Adrenal gland (tissue), 12 donors: ENCODE results near the gene OR1K1. TPM values are rescaled to one million over a fixed set of nuclear protein-coding genes. Genes with fewer than 3 reads are reported as not detected.
A peak's percentile ranks its signal among the peaks of the same experiment; 100 is the strongest.

Experiments
- DNase-seq, 7 donors: peaks; one replicate each; pipeline ENCODE4 v3.0.0-alpha.2; 2019 to 2020
- H3K27ac ChIP-seq, 5 donors: fragments of 200-600 bp; sonication (generic) in 4 of 5; 1 replicate in 3 of 5; 2 replicates in 2 of 5; pipeline versions ENCODE4 v1.5.1 to v1.8.0; 2016 to 2020; ENCODE audit warnings: mild to moderate bottlenecking in 1 of 5
- H3K27me3 ChIP-seq: fragments of 200-600 bp; 2 replicates; pipeline ENCODE4 v1.8.0; 2021
- H3K36me3 ChIP-seq, 2 donors: fragments of 200-600 bp; replicated peaks in 1 of 2; 1 replicate in 1 of 2; 2 replicates in 1 of 2; pipeline versions ENCODE4 v1.5.1 to v1.8.0; 2018 to 2022
- H3K4me1 ChIP-seq, 2 donors: fragments of 200-600 bp; replicated peaks in 1 of 2; 1 replicate in 1 of 2; 2 replicates in 1 of 2; pipeline versions ENCODE4 v1.5.1 to v1.8.0; 2018 to 2021
- H3K4me3 ChIP-seq, 4 donors: fragments of 200-600 bp; sonication (generic) in 3 of 4; one replicate each; pipeline ENCODE4 v1.5.1; 2016 to 2018
- H3K9me3 ChIP-seq, 3 donors: fragments of 200-600 bp; sonication (generic) in 1 of 3; replicated peaks in 1 of 3; 1 replicate in 2 of 3; 2 replicates in 1 of 3; pipeline versions ENCODE4 v1.5.1 to v1.8.0; 2016 to 2021
- POLR2A ChIP-seq, 2 donors: fragments of 450-650 bp; IDR thresholded peaks; one replicate each; pipeline ENCODE4 v1.6.1; 2017; ENCODE audit warnings: antibody characterized with exemption in 2 of 2, mild to moderate bottlenecking in 2 of 2, moderate library complexity in 1 of 2
- WGBS, 4 donors: extraction: QIAGEN DNeasy Blood & Tissue Kit in 2 of 4; methylation state at CpG; one replicate each; pipeline versions ENCODE4 v1.1.5 to v1.1.7; 2013 to 2017; 5-methylcytosine and 5-hydroxymethylcytosine counted together
- intact Hi-C, 2 donors: fragments of 100-400 bp; cut with DNase I; formaldehyde crosslinking; loops; one replicate each; pipeline versions ENCODE4 v1.14.1 to v1.15.0; 2022 to 2023
- polyA plus RNA-seq, 3 donors: library from polyadenylated mRNA; stranded (reverse); fragments of 200-250 nt in 2 of 3; fragments of 350-450 nt in 1 of 3; fragmentation: Illumina TruSeq in 1 of 3; extraction: RNeasy Lipid Tissue Mini Kit (QIAGEN cat#74804) in 1 of 3; gene quantifications; one replicate each; pipeline ENCODE4 v1.2.3, GENCODE V29; 2013 to 2014
- total RNA-seq, 9 donors: library from RNA; depleted of rRNA in 4 of 9; stranded (reverse); fragments of >200 nt in 4 of 9; fragments of 120-200 nt in 1 of 9; fragmentation: NEBNext Ultra II Directional in 1 of 9; extraction: Animal tissue kit (Norgen Biotek cat#: 25700) in 1 of 9; gene quantifications; one replicate each; pipeline versions ENCODE4 v1.1.0 to v1.2.4, GENCODE V29; 2013 to 2023
- TF ChIP-seq, protein P1 (sequence below), 6 experiments: fragments of 450-650 bp in 4 of 6; fragments of 200-600 bp in 2 of 6; sonication (generic) in 1 of 6; IDR thresholded peaks; 1 replicate in 5 of 6; 2 replicates in 1 of 6; pipeline versions ENCODE4 v1.5.1 to v1.8.0; 2016 to 2021; ENCODE audit warnings: antibody characterized with exemption in 6 of 6, mild to moderate bottlenecking in 2 of 6, moderate library complexity in 1 of 6
- donor health status: healthy with polysubstance abuse.
- donor health status: Bipolar disorder and iron deficiency.
- donor health status: DM: yes; HTN: yes; CAD: no.
- donor health status: DM: no; HTN: no; CAD: no.
- donor health status: DM: no; HTN: no; CAD: no.
- donor health status: DM: yes; HTN: yes; CAD: no.

OR1K1 gene
- total and polyA plus RNA-seq, 12 donors: not detected

DNA sequence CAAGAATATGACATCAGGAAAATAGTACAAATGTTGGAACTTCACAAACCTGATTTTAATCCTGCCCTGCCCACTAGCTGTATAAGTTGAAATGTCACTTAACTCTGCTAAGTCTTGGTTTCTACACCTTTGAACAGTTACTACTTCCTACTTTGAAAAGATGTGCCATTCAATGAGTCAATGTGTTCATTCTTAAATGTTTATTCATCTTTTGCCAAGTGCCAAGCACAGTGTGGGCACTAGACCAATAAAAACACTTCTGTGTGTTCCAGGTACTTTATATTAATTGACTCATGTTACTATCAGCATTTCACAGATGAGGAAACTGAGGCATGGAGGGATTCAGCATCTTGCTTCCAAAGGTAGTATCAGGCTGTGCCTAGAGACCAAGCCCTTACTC, 15.6 kb downstream of the OR1K1 start:
- H3K27me3 ChIP-seq: no peaks in the 10 kb centered on the region
- H3K27ac ChIP-seq: peak overlapping the region in 2 of 5 donors; percentile 2 to 45
- no peak for TF ChIP-seq POLR2A (IDR thresholded peaks at IDR 0.05)
- TF ChIP-seq, protein P1, sequence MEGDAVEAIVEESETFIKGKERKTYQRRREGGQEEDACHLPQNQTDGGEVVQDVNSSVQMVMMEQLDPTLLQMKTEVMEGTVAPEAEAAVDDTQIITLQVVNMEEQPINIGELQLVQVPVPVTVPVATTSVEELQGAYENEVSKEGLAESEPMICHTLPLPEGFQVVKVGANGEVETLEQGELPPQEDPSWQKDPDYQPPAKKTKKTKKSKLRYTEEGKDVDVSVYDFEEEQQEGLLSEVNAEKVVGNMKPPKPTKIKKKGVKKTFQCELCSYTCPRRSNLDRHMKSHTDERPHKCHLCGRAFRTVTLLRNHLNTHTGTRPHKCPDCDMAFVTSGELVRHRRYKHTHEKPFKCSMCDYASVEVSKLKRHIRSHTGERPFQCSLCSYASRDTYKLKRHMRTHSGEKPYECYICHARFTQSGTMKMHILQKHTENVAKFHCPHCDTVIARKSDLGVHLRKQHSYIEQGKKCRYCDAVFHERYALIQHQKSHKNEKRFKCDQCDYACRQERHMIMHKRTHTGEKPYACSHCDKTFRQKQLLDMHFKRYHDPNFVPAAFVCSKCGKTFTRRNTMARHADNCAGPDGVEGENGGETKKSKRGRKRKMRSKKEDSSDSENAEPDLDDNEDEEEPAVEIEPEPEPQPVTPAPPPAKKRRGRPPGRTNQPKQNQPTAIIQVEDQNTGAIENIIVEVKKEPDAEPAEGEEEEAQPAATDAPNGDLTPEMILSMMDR (IDR thresholded peaks at IDR 0.05): no peak
- H3K36me3 ChIP-seq: peaks cover 0 to 19% of the 10 kb centered on the region in 2 donors
- intact Hi-C loops: no loop called here
- no peaks in the 10 kb centered on the region for H3K9me3 ChIP-seq
- no peak overlapping the region for H3K4me3 ChIP-seq
- H3K4me1 ChIP-seq: no peaks in the 10 kb centered on the region
- no peak for DNase-seq

DNA sequence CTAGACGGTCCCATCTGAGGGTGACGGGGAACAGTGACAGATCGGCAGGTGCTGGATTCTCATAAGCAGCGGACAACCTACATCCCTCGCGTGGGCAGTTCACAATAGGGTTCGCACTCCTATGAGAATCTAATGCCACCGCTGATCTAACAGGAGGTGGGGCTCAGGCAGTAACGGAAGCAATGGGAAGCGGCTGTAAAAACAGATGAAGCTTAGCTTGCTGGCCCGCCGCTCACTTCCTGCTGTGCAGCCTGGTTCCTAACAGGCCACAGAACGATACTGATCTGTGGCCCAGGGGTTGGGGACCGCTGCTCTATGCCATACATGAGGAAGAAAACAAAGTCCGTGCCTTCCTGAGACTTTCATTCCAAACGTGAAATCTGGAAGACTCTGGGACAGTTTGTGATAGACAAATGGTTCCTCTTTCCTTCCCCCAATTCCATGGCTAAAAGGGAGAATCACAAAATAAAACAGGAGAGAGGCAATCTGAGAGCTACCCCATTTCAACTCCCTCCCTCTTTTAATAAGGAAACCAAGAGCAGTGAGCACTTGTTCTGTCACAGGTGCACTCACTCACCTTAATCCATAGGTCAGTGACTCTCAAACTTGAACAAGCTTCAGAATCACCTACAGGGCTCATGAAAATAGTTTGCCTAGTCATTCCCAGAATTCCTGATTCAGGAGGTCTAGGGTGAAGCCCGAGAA, 16.4 kb downstream of the OR1K1 start:
- no peak overlapping the region for H3K4me3 ChIP-seq
- peaks cover 0 to 19% of the 10 kb centered on the region in 2 donors for H3K36me3 ChIP-seq
- no peaks in the 10 kb centered on the region for H3K9me3 ChIP-seq
- WGBS, 4 donors: 62 to 79% (median 72%) methylated on average over 17 of the region's 17 CpGs
- peaks cover 5% of the 10 kb centered on the region in 2 donors for H3K4me1 ChIP-seq
- H3K27me3 ChIP-seq: no peaks in the 10 kb centered on the region
- intact Hi-C loops: no loop called here
- TF ChIP-seq, protein P1 (IDR thresholded peaks at IDR 0.05): no peak
- no peak for TF ChIP-seq POLR2A (IDR thresholded peaks at IDR 0.05)
- peak overlapping the region in 2 of 5 donors; percentile 15 to 45 for H3K27ac ChIP-seq
- peak in 6 of 7 donors; percentile 27 to 75 (median 42) for DNase-seq

GRCh38 chr9:122819326-122819725, 19.4 kb downstream of the OR1K1 start:
- intact Hi-C loops: no loop called here
- Histone ChIP-seq H3K27me3 (no peaks in the 10 kb centered on the region), H3K9me3 (no peaks in the 10 kb centered on the region), H3K27ac (peak overlapping the region in 1 of 5 donors; percentile 46), H3K4me3 (no peak overlapping the region), H3K4me1 (peaks cover 6 to 15% of the 10 kb centered on the region in 2 donors), H3K36me3 (peaks cover 0 to 34% of the 10 kb centered on the region in 2 donors)
- no peak for DNase-seq
- TF ChIP-seq POLR2A (IDR thresholded peaks at IDR 0.05): no peak
- 68 to 88% (median 76%) methylated on average over 3 of the region's 3 CpGs for WGBS, 4 donors

DNA sequence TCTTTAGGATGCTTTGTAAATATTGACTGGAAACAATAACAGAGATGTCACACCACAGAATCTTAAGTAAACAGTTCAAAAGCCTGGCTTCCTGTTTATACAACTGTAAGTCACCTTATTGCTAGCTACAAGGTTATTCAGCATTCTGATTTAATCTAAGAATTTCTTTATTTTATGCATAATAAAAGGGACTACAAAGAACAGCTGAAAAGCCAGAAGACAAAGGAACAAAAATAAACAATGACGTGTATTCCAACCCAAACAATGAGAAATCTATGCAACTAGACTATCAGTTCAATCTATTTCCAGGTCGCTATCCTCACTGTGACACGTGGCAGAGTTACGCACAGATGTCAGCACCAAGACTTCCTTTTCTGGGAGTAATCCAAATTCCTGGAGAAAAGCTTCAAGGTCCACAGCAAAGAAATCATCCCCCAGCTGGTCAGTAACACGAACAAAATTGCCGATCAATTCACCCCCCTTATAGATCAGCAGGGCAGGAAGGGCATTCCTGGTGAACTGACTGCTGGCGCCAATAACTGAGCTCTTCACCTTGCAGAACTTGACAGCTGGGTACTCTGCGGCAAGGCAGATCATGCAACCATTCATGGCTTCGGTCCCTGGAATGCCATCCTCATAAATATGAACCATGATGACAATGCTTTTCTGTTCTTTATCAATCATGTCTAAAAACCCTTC, 20.0 kb downstream of the OR1K1 start:
- H3K36me3 ChIP-seq: peaks cover 0 to 39% of the 10 kb centered on the region in 2 donors
- no peaks in the 10 kb centered on the region for H3K27me3 ChIP-seq
- H3K4me3 ChIP-seq: no peak overlapping the region
- no peaks in the 10 kb centered on the region for H3K9me3 ChIP-seq
- DNase-seq: peak in 1 of 7 donors; percentile 16
- peak overlapping the region in 1 of 5 donors; percentile 46 for H3K27ac ChIP-seq
- intact Hi-C loops: no loop called here
- TF ChIP-seq, protein P1 (IDR thresholded peaks at IDR 0.05): no peak
- TF ChIP-seq POLR2A (IDR thresholded peaks at IDR 0.05): no peak
- 71 to 77% (median 74%) methylated on average over 8 to 9 of the region's 9 CpGs for WGBS, 4 donors
- H3K4me1 ChIP-seq: peaks cover 6 to 15% of the 10 kb centered on the region in 2 donors
